Measurements from ENCODE around the gene CREBZF.

- TF ChIP-seq CTCF (IDR thresholded peaks at IDR 0.05) (no peak), EZH2phosphoT487 (IDR thresholded peaks at IDR 0.05) (no peak)
Measured at GRCh38 chr11:85682330-85683305, 17.7 kb upstream of the CREBZF start.

Measured in neural progenitor cell (in vitro differentiated cells).